Stimulated activated CD8-positive, alpha-beta memory T cell treated with anti-CD3 and anti-CD28 coated beads, Interleukin-7, amount 100 ng/mL, for 24 hours (primary cell): Measurements from ENCODE around the gene OBI1.

Experiments used
- DNase-seq: peaks from one replicate; pipeline ENCODE4 v3.0.0-alpha.2; 2020; ENCODE audit warnings: low read depth

Gene OBI1

DNA sequence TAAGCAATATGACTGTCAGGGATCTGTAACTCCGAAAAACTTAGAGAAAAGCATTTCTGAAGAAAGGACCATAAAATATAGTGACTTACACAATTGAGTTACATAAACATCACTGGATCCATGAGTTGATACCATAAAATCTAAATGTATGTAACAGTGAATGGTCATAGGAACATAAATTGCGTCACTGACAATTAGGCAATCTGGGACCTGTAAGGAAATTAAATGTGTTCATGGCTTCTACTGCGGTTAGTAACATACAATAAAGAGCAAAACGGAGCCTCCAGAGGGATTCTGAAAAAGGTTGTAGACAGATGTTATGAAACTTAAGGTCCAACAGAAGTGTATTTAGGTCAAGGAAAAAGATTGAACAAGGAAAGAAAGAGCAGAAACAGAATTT lies 82.7 kb downstream of the OBI1 start:
- DNase-seq: no peak

DNA sequence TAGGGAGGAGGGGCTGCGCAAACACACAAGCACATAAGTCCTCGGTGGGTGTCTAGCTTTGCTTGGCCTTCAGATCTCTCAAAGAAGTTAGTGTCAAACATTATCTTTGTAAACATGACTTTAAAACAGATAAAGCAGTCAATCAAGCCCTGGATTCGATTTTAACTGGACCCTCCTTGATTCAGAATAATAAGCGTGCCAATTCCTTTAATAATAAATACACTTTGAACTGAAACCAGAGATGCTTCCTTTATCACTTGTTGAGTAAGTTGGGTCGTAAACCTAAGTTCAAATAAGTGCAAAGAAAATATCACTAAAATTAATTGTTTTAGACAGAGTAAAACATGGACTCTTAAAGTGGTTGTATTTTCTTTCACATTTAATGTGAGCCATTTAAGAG lies 86.5 kb downstream of the OBI1 start:
- no peak for DNase-seq

DNA sequence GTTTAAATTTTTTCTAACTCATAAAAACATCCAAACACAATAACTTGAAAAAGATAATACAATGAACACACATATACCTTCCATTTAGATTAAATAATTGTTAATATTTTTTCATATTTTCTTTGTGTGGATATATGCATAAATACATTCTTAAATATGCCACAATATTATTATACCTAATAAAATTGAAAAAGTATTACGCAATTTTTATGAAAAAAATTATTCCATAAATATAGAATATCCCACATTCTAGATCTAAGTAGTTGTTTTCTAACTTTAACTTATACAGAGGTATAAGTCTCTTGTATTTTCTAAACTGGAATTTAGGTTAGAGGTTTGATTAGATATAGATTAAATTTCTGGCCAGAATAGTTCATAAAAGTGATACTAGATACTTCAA lies 89.9 kb downstream of the OBI1 start:
- DNase-seq: no peak

DNA sequence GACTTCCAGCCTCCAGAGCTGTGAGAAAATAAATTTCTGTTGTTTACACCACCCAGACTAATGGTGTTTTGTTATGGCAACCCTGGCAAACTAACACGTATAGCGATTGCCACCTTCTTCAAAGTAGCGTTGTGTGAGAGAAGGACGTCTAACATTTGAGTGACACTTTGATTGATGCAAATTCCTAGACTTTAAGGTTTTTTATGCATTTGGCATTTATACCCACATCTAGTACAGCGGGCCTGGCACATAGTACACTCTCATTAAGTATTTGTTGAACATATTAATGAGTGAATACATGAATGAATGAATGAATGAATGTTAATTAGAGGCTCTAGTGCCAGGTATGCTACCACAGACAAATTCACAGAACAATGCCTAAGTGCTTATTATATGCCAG lies 92.3 kb downstream of the OBI1 start:
- DNase-seq: no peak
